GM15510 (cell line): Measurements from ENCODE around the gene ZC3H7B.

Experiments
- POLR2A ChIP-seq: IDR thresholded peaks from 3 replicates; pipeline ENCODE4 v1.6.1; 2011; ENCODE audit warnings: borderline replicate concordance; ENCODE audit not compliant: insufficient read length; ENCODE audit errors: extremely low read depth

Gene ZC3H7B

GRCh38 chr22:41273128-41273527 lies 28.2 kb upstream of the ZC3H7B start:
- no peak for TF ChIP-seq POLR2A

GRCh38 chr22:41274856-41275255 lies 26.5 kb upstream of the ZC3H7B start:
- TF ChIP-seq POLR2A: no peak

GRCh38 chr22:41280065-41280464 lies 21.3 kb upstream of the ZC3H7B start:
- no peak for TF ChIP-seq POLR2A

GRCh38 chr22:41280854-41281253 lies 20.5 kb upstream of the ZC3H7B start:
- TF ChIP-seq POLR2A: no peak

- TF ChIP-seq POLR2A: no peak
These were observed 16.9 kb upstream of the ZC3H7B start for GRCh38 chr22:41284465-41284864.

- TF ChIP-seq POLR2A: no peak
These were observed 15.9 kb upstream of the ZC3H7B start for GRCh38 chr22:41285441-41285819.

GRCh38 chr22:41285820-41286638 lies 15.3 kb upstream of the ZC3H7B start, which contains the start of gene RANGAP1:
Gene RANGAP1 (minus strand): TSS chr22:41286187. CDS start chr22:41281044, 5,143 bp downstream.
- peak; percentile 84 for TF ChIP-seq POLR2A

- TF ChIP-seq POLR2A: no peak
These were observed 14.7 kb upstream of the ZC3H7B start for GRCh38 chr22:41286639-41287091.

- TF ChIP-seq POLR2A: no peak
These were observed 12.9 kb upstream of the ZC3H7B start for GRCh38 chr22:41288245-41288946.

- no peak for TF ChIP-seq POLR2A
These were observed 11.7 kb upstream of the ZC3H7B start for GRCh38 chr22:41289671-41290070.

GRCh38 chr22:41290262-41291221 lies 10.8 kb upstream of the ZC3H7B start:
- TF ChIP-seq POLR2A: no peak

- TF ChIP-seq POLR2A: no peak
These were observed 4.3 kb upstream of the ZC3H7B start for GRCh38 chr22:41296826-41297667.

GRCh38 chr22:41300661-41301060 lies 664 bp upstream of the ZC3H7B start:
- no peak for TF ChIP-seq POLR2A

GRCh38 chr22:41302021-41302767 lies 869 bp downstream of the ZC3H7B start:
- TF ChIP-seq POLR2A: no peak

GRCh38 chr22:41302811-41303210 lies 1.5 kb downstream of the ZC3H7B start:
- no peak for TF ChIP-seq POLR2A
